ENCODE results near the gene BCKDK.

GRCh38 chr16:31094088-31094423 lies 14.1 kb upstream of the BCKDK start:
- TF ChIP-seq CTCF (conservative IDR thresholded peaks at IDR 0.05; ENCODE audit: low read length) (no peak), EZH2phosphoT487 (IDR thresholded peaks at IDR 0.05; ENCODE audit: borderline replicate concordance, low read depth, low read length) (no peak)
